Endothelial cell of umbilical vein (primary cell): ENCODE data around the gene PERCC1.

Source experiments
- EZH2 ChIP-seq: IDR thresholded peaks from 2 replicates; pipeline ENCODE4 v1.6.1; 2012; ENCODE audit warnings: borderline replicate concordance, low read depth, mild to moderate bottlenecking, moderate library complexity, low read length, inconsistent platforms; ENCODE audit not compliant: severe bottlenecking
- FOS ChIP-seq: IDR thresholded peaks from 2 replicates; pipeline ENCODE4 v1.6.1; 2011; ENCODE audit warnings: mild to moderate bottlenecking, low read length, moderate library complexity, borderline replicate concordance; ENCODE audit not compliant: insufficient read depth
- JUN ChIP-seq: IDR thresholded peaks from 2 replicates; pipeline ENCODE4 v1.6.1; 2011; ENCODE audit warnings: borderline replicate concordance, low read depth; ENCODE audit not compliant: insufficient read length, insufficient read depth
- MYC ChIP-seq: IDR thresholded peaks from one replicate; pipeline ENCODE4 v1.6.1; 2011; ENCODE audit warnings: mild to moderate bottlenecking, low read depth, low read length
- POLR2A ChIP-seq: IDR thresholded peaks from 2 replicates; pipeline ENCODE4 v1.6.1; 2012; ENCODE audit warnings: low read depth, mild to moderate bottlenecking, control low read depth, low read length
- POLR2AphosphoS5 ChIP-seq: IDR thresholded peaks from 2 replicates; pipeline ENCODE4 v1.6.1; 2012; ENCODE audit warnings: low read depth, mild to moderate bottlenecking, control low read depth, low read length, moderate library complexity; ENCODE audit not compliant: insufficient read depth
- TF ChIP-seq, protein P1 (sequence below): IDR thresholded peaks from 2 replicates; pipeline ENCODE4 v1.6.1; 2011; ENCODE audit not compliant: insufficient read depth, insufficient read length
- TF ChIP-seq, protein P2 (sequence below), 2 donors: IDR thresholded peaks; 1 replicate in 1 of 2; 2 replicates in 1 of 2; pipeline ENCODE4 v1.5.1; 2011; ENCODE audit warnings: low read length in 2 of 2, mild to moderate bottlenecking in 2 of 2, moderate library complexity in 2 of 2, control low read depth in 1 of 2, inconsistent platforms in 1 of 2, low read depth in 1 of 2; ENCODE audit not compliant: insufficient read depth in 1 of 2; ENCODE audit errors: extremely low read depth in 1 of 2

DNA sequence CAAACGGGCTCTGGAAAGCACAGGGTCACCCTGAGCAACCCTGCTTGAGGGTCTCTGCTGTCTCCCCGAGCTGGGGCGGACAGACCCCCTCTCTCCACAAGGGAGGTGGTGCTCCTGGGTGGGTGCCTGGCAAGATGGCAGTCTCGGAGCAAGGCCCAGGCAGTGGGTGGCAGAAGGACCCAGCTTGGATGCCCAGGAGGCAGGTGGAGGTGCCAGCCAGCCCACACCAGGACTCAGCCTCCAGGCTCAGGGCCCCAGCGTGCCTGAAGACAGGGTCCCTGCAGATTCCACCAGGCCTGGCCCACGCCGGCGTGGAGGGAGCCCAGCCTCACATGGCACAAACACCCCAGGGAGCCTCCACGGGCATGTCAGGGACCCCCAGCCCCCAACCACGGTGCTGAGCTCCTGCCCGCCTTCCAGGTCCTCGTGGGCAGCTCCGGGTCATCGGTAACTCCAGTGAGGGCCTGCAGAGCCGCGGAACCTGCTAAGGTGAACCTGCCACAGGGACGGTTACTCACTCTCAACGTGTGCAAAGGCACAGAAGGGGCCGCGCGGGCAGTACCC, 37.2 kb upstream of the PERCC1 start:
- TF ChIP-seq POLR2AphosphoS5 (no peak), EZH2 (no peak), FOS (no peak), MYC (no peak), POLR2A (no peak), JUN (no peak)
- TF ChIP-seq, protein P1, sequence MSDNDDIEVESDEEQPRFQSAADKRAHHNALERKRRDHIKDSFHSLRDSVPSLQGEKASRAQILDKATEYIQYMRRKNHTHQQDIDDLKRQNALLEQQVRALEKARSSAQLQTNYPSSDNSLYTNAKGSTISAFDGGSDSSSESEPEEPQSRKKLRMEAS = no peak
- TF ChIP-seq, protein P2, sequence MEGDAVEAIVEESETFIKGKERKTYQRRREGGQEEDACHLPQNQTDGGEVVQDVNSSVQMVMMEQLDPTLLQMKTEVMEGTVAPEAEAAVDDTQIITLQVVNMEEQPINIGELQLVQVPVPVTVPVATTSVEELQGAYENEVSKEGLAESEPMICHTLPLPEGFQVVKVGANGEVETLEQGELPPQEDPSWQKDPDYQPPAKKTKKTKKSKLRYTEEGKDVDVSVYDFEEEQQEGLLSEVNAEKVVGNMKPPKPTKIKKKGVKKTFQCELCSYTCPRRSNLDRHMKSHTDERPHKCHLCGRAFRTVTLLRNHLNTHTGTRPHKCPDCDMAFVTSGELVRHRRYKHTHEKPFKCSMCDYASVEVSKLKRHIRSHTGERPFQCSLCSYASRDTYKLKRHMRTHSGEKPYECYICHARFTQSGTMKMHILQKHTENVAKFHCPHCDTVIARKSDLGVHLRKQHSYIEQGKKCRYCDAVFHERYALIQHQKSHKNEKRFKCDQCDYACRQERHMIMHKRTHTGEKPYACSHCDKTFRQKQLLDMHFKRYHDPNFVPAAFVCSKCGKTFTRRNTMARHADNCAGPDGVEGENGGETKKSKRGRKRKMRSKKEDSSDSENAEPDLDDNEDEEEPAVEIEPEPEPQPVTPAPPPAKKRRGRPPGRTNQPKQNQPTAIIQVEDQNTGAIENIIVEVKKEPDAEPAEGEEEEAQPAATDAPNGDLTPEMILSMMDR (IDR thresholded peaks at IDR 0.05; ENCODE audit: extremely low read depth in 1 of 2, insufficient read depth in 1 of 2, low read depth in 1 of 2, low read length in 2 of 2) = no peak
